Rectal smooth muscle tissue (tissue), 1 donor: ENCODE results near the gene ZBED6.
"Not testable (repeated sequence)": the region's sequence is repeated elsewhere in the genome, so short reads cannot be mapped to it uniquely, and the experiment has no call there.

ENCODE experiments used
- H3K27ac ChIP-seq: one replicate; pipeline ENCODE4 v1.7.0; 2013; ENCODE audit warnings: low read depth, low read length, inconsistent platforms
- H3K27me3 ChIP-seq: one replicate; pipeline ENCODE4 v1.7.0; 2013; ENCODE audit warnings: low read length; ENCODE audit not compliant: control insufficient read depth, insufficient read depth
- H3K36me3 ChIP-seq: one replicate; pipeline ENCODE4 v1.7.0; 2013; ENCODE audit warnings: low read length; ENCODE audit not compliant: control insufficient read depth, insufficient read depth
- H3K4me1 ChIP-seq: one replicate; pipeline ENCODE4 v1.7.0; 2013; ENCODE audit warnings: low read length; ENCODE audit not compliant: control insufficient read depth, insufficient read depth
- H3K4me3 ChIP-seq: one replicate; pipeline ENCODE4 v1.7.0; 2013; ENCODE audit warnings: low read length
- H3K9ac ChIP-seq: one replicate; pipeline ENCODE4 v1.7.0; 2013; ENCODE audit warnings: low read length

Gene ZBED6, protein sequence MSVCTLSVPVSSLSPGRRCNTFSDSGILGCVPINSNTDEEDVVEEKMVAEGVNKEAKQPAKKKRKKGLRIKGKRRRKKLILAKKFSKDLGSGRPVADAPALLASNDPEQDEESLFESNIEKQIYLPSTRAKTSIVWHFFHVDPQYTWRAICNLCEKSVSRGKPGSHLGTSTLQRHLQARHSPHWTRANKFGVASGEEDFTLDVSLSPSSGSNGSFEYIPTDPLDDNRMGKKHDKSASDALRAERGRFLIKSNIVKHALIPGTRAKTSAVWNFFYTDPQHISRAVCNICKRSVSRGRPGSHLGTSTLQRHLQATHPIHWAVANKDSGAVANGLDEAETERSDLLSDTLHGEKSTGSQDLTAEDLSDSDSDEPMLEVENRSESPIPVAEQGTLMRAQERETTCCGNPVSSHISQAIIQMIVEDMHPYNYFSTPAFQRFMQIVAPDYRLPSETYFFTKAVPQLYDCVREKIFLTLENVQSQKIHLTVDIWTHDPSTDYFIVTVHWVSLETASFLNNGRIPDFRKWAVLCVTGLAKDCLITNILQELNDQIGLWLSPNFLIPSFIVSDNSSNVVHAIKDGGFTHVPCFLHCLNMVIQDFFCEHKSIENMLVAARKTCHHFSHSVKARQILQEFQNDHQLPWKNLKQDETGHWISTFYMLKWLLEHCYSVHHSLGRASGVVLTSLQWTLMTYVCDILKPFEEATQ (N-terminal part only)

DNA sequence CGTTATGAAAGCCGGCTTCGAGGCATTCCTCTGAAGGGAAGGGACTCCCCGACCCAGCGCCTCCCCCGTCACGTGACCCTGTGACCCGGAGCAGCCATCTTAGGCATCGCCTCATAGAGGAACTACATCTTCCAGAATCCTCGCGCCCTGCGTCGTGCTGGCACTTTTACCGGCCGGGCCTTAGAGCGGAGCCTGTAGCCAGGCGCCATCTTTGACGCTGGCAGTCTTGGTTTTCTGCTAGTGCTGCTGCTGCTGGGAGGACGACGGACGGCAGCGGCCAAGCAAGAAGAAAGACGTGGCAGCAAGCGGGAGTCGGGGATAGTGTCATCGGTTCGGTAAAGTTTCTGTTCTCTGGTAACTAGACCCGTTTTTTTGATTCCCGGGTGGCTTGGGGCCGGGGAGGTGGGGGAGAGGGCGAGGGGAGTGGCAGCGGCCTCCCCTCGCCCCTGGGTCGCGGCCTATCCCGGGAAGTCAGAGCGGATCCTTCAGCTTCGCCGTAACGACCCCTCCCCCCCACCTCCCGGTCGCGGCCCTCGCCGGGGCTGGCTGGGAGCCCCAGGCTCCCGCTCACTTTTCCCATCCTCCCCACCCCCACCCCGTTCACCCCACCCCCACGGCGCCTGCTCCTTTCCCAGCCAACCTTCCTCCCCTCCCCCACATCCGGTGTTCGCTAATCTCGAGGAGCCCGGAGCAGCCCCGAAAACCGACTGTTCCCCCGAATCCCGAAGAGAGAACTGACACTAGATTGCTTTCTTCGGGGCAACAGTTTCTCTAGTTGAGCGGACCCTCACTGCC lies at the start of gene ZBED6, which contains the start of gene ZC3H11A:
ZBED6 (plus strand) TSS at position 183 of the 795 bp plus-strand sequence. CDS start 1,900 bp downstream, outside the sequence.
ZC3H11A (plus strand) TSS at position 183 of the 795 bp plus-strand sequence. CDS start 21,448 bp downstream, outside the sequence.
- peak within 1 kb of the TSS; percentile 76 for H3K9ac ChIP-seq
- peaks cover 29% of the 10 kb centered on the region for H3K4me1 ChIP-seq
- no peaks in the 10 kb centered on the region for H3K27me3 ChIP-seq
- peak within 1 kb of the TSS; percentile 96 for H3K4me3 ChIP-seq
- H3K27ac ChIP-seq: peak within 1 kb of the TSS; percentile 94
- H3K36me3 ChIP-seq: peaks cover 7% of the 10 kb centered on the region

DNA sequence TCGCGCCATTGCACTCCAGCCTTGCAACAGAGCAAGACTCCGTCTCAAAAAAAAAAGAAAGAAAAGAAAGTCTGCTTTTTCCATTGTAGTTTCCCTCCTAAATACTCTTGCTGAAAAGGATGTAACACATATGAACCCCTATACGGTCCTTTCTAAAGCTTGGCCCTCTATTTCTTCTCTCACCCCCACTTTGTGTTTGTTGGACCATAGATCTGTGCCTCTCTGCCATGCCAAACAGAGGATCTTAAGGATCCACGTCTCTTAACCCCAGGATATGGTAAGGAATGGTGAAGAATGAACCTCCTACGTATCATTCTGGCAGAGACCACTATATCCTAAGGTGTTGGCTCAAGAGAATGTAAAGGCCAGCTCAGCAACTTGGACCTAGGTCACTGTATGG lies 49.1 kb upstream of the ZBED6 start:
- Histone ChIP-seq H3K9ac (no peak overlapping the region), H3K27ac (no peak overlapping the region), H3K27me3 (no peaks in the 10 kb centered on the region), H3K4me1 (peaks cover 5% of the 10 kb centered on the region), H3K4me3 (no peak overlapping the region), H3K36me3 (no peaks in the 10 kb centered on the region)

DNA sequence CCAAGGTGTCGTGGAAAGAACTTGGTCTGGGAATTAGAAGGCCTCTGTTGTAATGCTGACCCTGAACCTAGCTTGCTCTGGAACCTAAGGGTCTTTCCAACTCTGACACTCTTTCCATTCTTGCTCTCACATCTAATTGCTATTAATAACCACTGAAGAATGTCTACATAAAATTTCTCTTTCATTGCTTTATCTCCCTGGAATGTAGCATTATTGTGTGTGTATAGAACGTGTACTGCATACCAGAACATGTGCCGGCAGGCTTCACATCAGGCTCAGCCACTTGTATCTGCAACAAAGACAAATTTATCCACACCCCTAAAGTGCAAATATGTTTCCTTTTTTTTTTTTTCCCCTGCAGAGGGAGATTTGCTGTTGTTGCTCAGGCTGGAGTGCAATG lies 44.4 kb upstream of the ZBED6 start:
- Histone ChIP-seq H3K27me3 (no peaks in the 10 kb centered on the region), H3K4me1 (peaks cover 2% of the 10 kb centered on the region), H3K27ac (no peak overlapping the region), H3K9ac (no peak overlapping the region), H3K4me3 (no peak overlapping the region), H3K36me3 (no peaks in the 10 kb centered on the region)

DNA sequence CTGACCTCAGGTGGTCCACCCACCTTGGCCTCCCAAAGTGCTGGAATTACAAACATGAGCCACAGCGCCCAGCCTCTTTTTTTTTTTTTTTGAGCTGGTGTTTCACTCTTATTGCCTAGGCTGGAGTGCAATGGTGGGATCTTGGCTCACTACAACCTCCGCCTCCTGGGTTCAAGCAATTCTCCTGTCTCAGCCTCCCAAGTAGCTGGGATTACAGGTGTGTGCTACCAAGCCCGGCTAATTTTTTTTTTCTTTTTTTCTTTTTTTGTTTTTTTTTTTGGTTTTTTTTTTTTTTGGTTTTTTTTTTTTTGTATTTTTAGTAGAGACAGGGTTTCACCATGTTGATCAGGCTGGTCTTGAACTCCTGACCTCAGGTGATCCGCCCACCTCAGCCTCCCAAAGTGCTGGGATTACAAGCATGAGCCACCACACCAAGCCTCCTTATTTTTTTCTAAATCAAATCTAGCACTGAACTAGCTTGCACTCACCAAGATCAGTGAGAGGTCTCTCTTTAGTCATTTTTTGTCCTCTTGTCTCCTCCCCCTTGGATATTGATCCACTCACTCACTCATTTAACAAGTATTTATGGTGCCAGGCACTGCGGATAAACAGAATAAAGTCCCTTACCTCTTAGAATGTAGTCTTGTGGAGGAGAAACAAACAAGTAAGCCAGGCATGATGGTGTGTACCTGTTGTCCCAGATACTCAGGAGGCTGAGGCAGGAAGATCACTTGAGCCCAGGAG lies 43.6 kb upstream of the ZBED6 start:
- not testable (repeated sequence) for H3K36me3 ChIP-seq, H3K4me3 ChIP-seq, H3K27ac ChIP-seq, H3K4me1 ChIP-seq, H3K27me3 ChIP-seq, H3K9ac ChIP-seq

DNA sequence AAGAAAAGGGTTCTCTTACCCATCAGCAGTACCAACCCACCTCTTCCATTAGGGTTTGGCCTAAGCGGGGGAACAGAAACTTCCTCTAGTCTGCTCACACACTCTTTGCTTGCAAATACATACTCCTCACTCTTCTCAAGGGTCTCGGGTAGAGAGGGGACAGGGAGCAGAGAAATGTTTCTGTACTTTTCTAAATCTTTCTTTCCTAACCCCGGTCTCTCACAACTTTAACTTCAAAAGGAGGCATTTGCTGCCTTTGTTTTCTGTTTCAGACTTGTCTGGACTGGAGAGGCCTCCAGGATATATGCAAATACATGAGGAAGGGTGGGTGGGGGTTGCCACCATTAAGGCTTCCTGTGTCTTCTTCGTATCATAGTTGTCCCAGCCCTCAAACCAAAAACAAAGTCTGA lies 41.0 kb upstream of the ZBED6 start:
- Histone ChIP-seq H3K27me3 (no peaks in the 10 kb centered on the region), H3K36me3 (no peaks in the 10 kb centered on the region), H3K4me1 (peaks cover 2% of the 10 kb centered on the region), H3K9ac (no peak overlapping the region), H3K4me3 (no peak overlapping the region), H3K27ac (no peak overlapping the region)

DNA sequence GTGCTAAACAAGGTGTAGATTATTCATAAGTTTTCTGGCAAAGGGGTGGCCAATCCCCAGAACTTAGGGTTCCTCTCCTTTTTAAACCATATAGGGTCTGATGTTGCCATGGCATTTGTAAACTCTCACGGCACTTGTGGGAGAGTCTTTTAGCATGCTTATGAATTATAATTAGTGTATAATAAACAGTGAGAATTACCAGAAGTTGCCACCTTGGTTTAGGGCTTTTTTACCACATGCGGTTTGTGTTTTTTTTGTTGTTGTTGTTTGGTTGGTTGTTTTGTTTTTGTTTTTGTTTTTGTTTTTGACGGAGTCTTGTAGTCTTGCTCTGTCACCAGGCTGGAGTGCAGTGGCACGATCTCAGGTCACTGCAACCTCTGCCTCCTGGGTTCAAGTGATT lies 39.4 kb upstream of the ZBED6 start:
- no peaks in the 10 kb centered on the region for H3K4me1 ChIP-seq
- H3K36me3 ChIP-seq: no peaks in the 10 kb centered on the region
- H3K27me3 ChIP-seq: no peaks in the 10 kb centered on the region
- H3K9ac ChIP-seq: no peak overlapping the region
- H3K27ac ChIP-seq: no peak overlapping the region
- no peak overlapping the region for H3K4me3 ChIP-seq

DNA sequence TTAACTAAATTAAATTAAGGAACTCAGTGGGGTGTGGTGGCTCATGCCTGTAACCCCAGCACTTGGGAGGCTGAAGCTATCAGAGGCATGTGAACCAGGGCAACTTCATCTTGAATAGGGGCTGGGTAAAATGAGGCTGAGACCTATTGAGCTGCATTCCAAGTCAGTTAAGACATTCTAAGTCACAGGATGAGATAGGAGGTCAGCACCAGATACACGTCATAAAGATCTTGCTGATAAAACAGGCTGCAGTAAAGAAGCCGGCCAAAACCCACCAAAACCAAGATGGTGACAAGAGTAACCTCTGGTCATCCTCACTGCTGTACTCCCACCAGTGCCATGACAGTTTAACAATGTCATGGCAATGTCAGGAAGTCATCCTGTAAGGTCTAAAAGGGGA lies 36.7 kb upstream of the ZBED6 start:
- not testable (repeated sequence) for H3K9ac ChIP-seq, H3K36me3 ChIP-seq, H3K27me3 ChIP-seq, H3K27ac ChIP-seq, H3K4me1 ChIP-seq, H3K4me3 ChIP-seq

DNA sequence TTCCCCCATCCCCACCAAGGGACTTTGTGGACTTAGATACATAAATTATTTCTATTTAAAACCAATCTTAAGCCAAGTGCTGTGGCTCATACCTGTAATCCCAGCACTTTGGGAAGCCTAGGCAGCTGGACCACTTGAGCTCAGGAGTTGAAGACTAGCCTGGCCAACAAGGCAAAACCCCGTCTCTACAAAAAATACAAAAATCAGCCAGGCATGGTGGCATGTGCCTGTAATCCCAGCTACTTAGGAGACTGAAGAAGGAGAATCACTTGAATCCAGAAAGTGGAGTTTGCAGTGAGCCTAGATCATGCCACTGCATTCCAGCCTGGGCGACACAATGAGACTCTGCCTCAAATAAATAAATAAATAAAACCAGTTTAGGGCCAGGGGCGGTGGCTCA lies 34.9 kb upstream of the ZBED6 start:
- no peak overlapping the region for H3K27ac ChIP-seq
- no peaks in the 10 kb centered on the region for H3K36me3 ChIP-seq
- H3K4me1 ChIP-seq: no peaks in the 10 kb centered on the region
- no peak overlapping the region for H3K4me3 ChIP-seq
- H3K27me3 ChIP-seq: no peaks in the 10 kb centered on the region
- H3K9ac ChIP-seq: no peak overlapping the region

DNA sequence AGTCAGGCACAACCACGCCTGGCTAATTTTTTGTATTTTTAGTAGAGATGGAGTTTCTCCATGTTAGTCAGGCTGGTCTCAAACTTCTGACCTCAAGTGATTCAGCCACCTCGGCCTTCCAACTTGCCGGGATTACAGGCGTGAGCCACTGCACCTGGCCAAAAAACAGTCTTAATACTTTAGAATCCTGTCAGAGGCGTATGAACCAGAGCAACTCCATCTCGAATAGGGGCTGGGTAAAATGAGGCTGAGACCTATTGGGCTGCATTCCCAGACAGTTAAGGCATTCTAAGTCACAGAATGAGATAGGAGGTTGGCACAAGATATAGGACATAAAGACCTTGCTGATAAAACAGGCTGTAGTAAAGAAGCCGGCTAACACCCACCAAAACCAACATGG lies 33.5 kb upstream of the ZBED6 start:
- not testable (repeated sequence) for H3K4me3 ChIP-seq, H3K27ac ChIP-seq, H3K4me1 ChIP-seq, H3K9ac ChIP-seq, H3K36me3 ChIP-seq, H3K27me3 ChIP-seq

DNA sequence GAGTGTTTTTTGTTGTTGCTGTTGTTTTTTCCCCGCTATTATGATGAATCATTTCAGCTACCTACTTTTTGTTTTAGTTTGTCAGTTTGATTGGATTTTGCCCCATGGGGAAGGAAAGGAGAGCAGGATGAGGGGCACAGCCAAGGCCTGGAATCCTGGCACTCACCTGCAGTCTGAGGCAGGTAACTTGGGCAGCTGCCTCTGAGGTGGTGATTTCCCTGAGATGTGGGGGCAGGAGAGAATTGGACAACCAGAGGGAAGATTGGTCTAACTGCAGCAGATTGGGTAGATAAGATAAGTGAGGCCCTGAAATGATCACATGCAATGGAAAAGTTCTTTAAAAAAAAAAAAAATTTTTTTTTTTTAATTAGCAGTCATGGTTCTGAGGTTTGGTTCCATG lies 31.9 kb upstream of the ZBED6 start:
- Histone ChIP-seq H3K27me3 (no peaks in the 10 kb centered on the region), H3K27ac (no peak overlapping the region), H3K36me3 (no peaks in the 10 kb centered on the region), H3K4me3 (no peak overlapping the region), H3K4me1 (no peaks in the 10 kb centered on the region), H3K9ac (no peak overlapping the region)

DNA sequence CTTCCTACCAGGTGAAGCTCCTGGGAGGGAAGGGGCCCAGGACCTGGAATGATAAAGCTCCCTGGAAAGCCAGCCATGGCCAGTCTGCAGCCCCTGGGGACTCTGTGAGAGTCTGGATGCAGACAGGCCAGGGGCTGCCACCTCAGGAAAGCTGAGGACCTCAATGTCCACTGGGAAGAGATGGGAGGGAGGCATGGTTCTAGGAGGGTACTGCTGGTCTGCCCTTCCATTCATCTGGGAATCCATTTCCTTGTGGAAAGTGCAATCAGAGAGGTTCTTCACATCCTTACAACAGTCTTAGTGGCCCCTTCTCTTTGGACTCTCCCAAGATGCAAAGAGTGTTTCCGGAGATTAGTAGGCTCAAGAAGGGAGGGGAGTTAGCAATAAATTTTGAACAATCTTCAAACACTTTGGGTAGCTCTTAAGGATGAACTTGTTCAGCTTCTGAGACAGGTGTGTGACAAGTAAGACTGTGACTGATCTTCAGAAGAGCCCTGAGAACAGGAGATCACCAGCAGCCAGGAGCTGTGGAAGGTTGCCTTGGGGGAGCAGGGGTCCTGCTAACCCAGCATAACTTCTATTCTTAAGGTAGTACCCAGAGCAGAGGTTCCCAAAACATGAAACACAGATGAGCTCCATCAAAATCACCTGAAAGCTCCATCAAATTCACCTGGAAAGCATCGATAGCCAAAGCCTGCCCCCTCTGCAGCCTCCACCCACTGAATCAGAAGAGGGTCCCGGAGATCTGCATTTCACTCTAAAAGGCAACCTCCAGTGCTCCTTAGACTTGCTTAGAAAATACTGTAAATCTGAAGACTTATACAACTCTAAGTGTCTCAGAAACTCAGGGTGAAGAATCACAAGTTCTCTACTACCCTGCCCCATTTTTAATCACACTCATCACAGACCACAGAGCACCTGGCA lies 31.1 kb upstream of the ZBED6 start:
- Histone ChIP-seq H3K4me3 (peak overlapping the region; percentile 30), H3K4me1 (no peaks in the 10 kb centered on the region), H3K27ac (no peak overlapping the region), H3K9ac (no peak overlapping the region), H3K36me3 (no peaks in the 10 kb centered on the region), H3K27me3 (no peaks in the 10 kb centered on the region)
